Glomerular endothelial cell (primary cell): Measurements from ENCODE around the gene TPPP2. TPM values are rescaled to one million over a fixed set of nuclear protein-coding genes. Genes with fewer than 3 reads are reported as not detected.

Experiments used
- DNase-seq: peaks from one replicate; pipeline ENCODE4 v3.0.0-alpha.2; 2011; ENCODE audit warnings: low read depth, low spot score; ENCODE audit errors: extremely low read depth
- total RNA-seq: library from RNA; depleted of rRNA; stranded (reverse); fragments of >200 nt; gene quantifications from 2 replicates; pipeline ENCODE4 v1.2.3, GENCODE V29; 2015

TPPP2 gene
- total RNA-seq, 1 donor from 2014 or later = not detected

GRCh38 chr14:21016413-21017190 is 13.4 kb upstream of the TPPP2 start:
- no peak for DNase-seq

GRCh38 chr14:21017528-21018245 is 12.3 kb upstream of the TPPP2 start:
- no peak for DNase-seq

DNA sequence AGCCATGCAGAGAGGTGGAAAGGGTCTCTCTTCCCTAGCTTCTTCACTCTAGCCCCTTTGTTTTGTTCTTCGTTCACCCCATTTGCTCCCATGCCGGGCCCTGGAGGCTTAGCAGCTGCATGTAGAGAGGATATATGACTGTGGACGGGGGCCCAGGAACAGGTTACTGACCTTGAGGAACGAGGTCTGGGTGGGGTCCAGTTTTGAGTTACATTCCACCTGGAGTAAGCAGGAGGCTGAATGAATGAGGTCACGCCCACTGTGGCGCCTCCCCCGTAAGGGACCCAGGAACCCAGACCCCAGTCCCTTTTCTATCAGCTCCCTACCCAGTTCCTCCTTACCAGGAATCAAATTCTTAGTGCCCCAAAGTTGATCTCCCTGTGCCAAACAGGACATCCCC is 11.7 kb upstream of the TPPP2 start:
- no peak for DNase-seq

GRCh38 chr14:21018781-21019180 is 11.2 kb upstream of the TPPP2 start:
- DNase-seq = no peak

DNA sequence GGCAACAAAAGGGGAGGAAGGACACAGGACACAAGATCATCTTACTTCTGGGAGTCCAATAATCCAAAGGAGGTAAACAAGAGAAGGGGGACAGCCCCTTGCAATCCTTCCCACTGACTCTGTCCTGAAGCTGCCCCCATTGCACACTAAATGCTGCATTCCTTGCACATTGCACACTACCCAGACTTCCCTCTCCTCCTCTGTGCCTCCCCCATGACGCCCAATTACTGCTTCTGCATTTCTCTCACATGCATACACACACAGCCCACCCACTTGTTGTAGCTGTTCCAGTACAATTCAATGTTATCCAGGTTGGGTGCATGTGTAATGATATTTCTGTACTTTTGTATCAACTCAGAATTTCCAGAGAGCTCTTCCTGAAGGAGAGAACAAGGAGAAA is 10.7 kb upstream of the TPPP2 start:
- DNase-seq = no peak

- no peak for DNase-seq
Measured at GRCh38 chr14:21020977-21021545, 9.0 kb upstream of the TPPP2 start.

DNA sequence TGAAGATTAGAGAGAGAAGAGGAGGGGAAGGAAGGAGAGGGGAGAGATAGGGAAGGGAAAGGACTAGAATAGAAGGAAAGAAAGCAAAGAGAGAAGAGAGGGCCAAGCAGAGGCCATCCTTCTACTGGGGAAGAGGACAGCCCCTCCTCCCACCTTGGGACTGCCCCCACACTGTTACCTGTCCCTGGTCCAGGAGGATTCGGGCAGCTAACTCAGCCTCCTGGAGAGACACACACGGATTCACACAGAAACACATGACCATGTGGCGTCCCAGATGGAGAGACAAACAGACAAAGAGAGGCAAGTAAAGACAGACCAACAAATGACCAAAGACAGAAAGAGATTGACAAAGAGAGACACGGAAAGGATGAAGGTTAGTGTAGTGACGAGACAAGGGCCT is 7.3 kb upstream of the TPPP2 start:
- no peak for DNase-seq

- no peak for DNase-seq
Measured at GRCh38 chr14:21023174-21023573, 6.8 kb upstream of the TPPP2 start.

GRCh38 chr14:21023817-21024584 is 6.0 kb upstream of the TPPP2 start:
- DNase-seq = no peak

GRCh38 chr14:21024585-21025370 is 5.2 kb upstream of the TPPP2 start, which contains the start of gene NDRG2:
Gene NDRG2 (minus strand): TSS chr14:21025061. CDS start chr14:21023315, 1,746 bp downstream.
- DNase-seq = no peak

DNA sequence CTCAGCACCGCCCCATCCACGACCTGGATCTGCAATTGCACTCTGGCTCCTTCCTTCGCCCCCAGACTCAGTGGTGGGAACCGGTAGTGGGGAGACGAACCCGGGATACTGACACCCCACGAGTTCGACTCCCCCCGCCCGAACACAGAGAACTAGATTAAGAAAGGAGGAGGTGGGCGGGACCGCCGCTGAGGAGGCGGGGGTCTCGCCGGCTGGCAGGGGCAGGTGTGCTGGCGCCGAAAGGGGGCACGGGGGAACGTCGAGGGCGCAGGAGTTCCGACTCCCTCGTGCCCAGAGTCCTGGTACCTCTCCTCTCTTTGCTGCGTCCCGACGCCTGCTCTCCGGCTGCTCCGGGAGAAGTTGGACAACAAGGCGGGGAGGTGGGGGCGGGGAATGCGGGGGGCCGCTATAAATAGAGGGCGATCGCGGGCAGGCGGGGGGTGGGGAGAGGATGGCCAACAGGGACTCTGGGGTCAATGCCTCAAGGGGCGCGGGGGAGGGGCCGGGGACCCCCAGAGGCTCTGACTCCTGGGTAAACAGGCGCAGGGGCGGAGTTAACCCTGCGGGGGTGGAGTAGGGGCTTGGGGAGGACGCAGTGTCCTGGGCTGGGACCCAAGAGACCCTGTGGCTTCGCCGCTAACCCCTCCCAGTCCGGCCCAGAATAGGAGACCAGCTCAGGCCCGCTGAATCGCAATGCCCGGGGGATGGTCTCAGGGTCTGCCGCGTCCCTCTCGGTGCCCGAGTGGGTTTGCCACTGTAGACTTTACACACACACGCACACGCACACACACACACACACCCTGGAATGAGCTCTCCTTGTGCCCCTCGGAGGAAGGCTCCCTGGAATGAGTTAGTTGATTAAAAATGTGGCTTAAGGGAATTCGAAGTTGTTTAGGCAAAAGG is 4.4 kb upstream of the TPPP2 start:
- no peak for DNase-seq

- no peak for DNase-seq
Measured at GRCh38 chr14:21026274-21026987, 3.6 kb upstream of the TPPP2 start.

- no peak for DNase-seq
Measured at GRCh38 chr14:21026988-21027315, 3.1 kb upstream of the TPPP2 start.

DNA sequence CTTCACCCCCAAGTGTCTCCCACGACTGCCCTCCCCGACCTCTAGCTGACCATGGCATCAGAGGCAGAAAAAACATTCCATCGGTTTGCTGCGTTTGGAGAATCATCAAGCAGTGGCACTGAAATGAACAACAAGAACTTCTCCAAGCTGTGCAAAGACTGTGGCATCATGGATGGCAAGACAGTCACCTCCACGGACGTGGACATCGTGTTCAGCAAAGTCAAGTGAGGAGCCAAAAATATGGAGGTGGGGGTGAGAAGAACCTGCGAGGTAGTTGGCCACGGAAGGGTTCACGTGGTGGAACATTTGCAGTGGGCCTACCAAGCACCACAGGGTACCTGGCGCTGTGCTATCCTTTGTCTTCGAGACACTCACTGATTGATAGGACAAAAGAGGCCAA is 514 bp downstream of the TPPP2 start:
- DNase-seq = no peak

DNA sequence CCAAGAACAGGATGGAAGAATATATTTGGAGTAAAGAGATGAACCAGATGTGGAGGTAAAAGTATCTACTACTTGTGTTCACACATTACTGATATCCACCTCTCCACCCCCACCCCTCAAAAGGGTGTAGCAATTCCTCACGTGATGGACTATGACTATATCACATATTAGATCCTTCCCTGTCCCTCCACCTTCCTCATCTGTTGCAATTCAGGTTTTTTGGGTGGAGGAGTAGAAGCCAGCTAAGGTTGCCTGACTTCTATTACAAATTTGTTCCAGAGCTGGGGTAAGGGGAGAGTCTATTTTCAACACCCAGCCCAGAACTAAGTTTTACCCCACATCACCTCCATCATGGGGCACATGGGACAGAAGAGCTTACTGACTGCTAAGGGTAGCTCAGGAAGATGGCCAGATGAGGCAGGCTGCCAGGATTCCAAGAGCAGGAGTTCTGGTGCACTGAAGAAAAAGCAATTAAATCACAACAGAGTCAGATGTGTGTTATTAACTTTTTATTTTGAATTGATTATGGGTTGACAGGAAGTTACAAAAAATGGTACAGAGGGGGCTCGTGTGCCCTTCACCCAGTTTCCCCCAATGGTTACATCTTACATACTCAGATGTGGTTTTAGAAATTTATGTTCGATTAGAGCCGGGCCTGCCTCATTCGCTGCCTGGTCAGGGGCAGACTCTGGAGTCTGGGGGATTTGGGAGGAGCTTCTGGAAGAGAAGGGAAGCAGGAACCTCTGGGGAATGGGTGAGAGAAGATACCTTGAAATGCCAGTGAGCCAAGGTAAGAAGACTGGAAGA is 2.5 kb downstream of the TPPP2 start:
- DNase-seq = no peak

- DNase-seq = no peak
Measured at GRCh38 chr14:21033133-21033698, 3.2 kb downstream of the TPPP2 start.

- DNase-seq = no peak
Measured at GRCh38 chr14:21034707-21035106, 4.7 kb downstream of the TPPP2 start, which contains the start of gene RNASE13. Gene RNASE13 (minus strand): TSS chr14:21034807. CDS start chr14:21034288, 519 bp downstream.
